T-helper 17 cell (primary cell): ENCODE data around the gene SLC7A14. TPM values are rescaled to one million over a fixed set of nuclear protein-coding genes. Genes with fewer than 3 reads are reported as not detected.
"Not testable (repeated sequence)": the region's sequence is repeated elsewhere in the genome, so short reads cannot be mapped to it uniquely, and the experiment has no call there.

Source experiments
- ATAC-seq: fragments of 150-1000 bp; cut with Tn5 transposase; 2 replicates; pipeline ENCODE4 v1.10.0; 2021; ENCODE audit warnings: mild to moderate bottlenecking, moderate library complexity
- DNase-seq, 3 donors: peaks; one replicate each; pipeline versions ENCODE4 v3.0.0 to v3.0.0-alpha.2; 2020 to 2021
- H3K9me3 ChIP-seq: one replicate; pipeline ENCODE4 v1.7.0; 2013; ENCODE audit warnings: low read length, mild to moderate bottlenecking; ENCODE audit not compliant: control insufficient read depth, poor library complexity, severe bottlenecking
- H3K27ac Mint-ChIP-seq: one replicate; pipeline ENCODE4 v1.8.0; 2022; ENCODE audit warnings: mild to moderate bottlenecking, moderate library complexity, mixed read lengths
- H3K27me3 Mint-ChIP-seq: one replicate; pipeline ENCODE4 v1.8.0; 2022; ENCODE audit warnings: mixed read lengths
- H3K36me3 Mint-ChIP-seq: one replicate; pipeline ENCODE4 v1.8.0; 2022; ENCODE audit warnings: low read depth, mixed read lengths
- H3K4me1 Mint-ChIP-seq: one replicate; pipeline ENCODE4 v1.8.0; 2022; ENCODE audit warnings: mild to moderate bottlenecking, mixed read lengths
- H3K4me3 Mint-ChIP-seq: one replicate; pipeline ENCODE4 v1.8.0; 2022; ENCODE audit warnings: mild to moderate bottlenecking, moderate library complexity, mixed read lengths
- total RNA-seq, 4 donors: library from RNA in 2 of 4; stranded (reverse) in 2 of 4; gene quantifications; one replicate each; pipeline ENCODE4 v1.2.3 and lab custom pipeline; 2022 to 2026

Gene SLC7A14
- total RNA-seq, 2 donors from 2014 or later, result not detected

DNA sequence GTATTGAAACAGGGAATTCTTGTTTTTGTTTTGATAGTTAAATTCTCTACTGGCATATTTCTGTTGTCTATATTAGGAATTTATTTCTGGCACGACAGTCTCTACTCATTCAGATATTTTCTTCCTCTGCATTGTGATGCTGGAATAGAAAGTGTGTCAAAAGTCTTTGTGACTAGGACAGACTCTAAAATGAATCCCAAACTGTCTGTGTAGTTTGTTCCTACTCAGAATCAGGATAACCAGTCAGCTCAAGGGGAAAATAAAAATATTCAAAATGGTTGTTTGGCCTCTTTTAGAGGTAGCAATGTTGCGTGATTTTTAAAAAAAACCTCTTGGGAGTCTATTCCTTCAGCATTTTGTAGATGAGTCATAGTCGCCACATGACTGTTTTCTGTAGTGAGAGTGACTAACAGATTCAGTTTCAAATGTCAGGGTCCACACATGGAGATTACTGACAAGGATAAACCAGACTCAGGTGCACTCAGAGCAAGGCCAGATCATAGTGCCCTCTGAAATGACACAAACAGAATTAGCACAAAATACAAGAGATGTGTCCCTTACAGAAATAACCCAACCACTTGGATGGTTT lies 13.1 kb downstream of the SLC7A14 start:
- no peak overlapping the region for H3K27ac Mint-ChIP-seq
- no peak for ATAC-seq
- H3K4me1 Mint-ChIP-seq, result no peaks in the 10 kb centered on the region
- DNase-seq, result no peak
- H3K27me3 Mint-ChIP-seq, result peaks cover 27% of the 10 kb centered on the region
- no peak overlapping the region for H3K4me3 Mint-ChIP-seq
- H3K9me3 ChIP-seq, result no peaks in the 10 kb centered on the region
- no peaks in the 10 kb centered on the region for H3K36me3 Mint-ChIP-seq

GRCh38 chr3:170567598-170567997 lies 18.3 kb downstream of the SLC7A14 start:
- H3K4me3 Mint-ChIP-seq, H3K36me3 Mint-ChIP-seq, H3K27ac Mint-ChIP-seq, H3K9me3 ChIP-seq, ATAC-seq, DNase-seq, H3K27me3 Mint-ChIP-seq: not testable (repeated sequence)
- peaks cover 12% of the 10 kb centered on the region for H3K4me1 Mint-ChIP-seq

GRCh38 chr3:170566413-170566812 lies 19.5 kb downstream of the SLC7A14 start:
- H3K4me1 Mint-ChIP-seq, result peaks cover 12% of the 10 kb centered on the region
- no peak overlapping the region for H3K27ac Mint-ChIP-seq
- peaks cover 9% of the 10 kb centered on the region for H3K27me3 Mint-ChIP-seq
- no peak overlapping the region for H3K4me3 Mint-ChIP-seq
- H3K36me3 Mint-ChIP-seq, result peaks cover 3% of the 10 kb centered on the region
- DNase-seq, result no peak
- no peaks in the 10 kb centered on the region for H3K9me3 ChIP-seq
- no peak for ATAC-seq

GRCh38 chr3:170565495-170565894 lies 20.4 kb downstream of the SLC7A14 start:
- DNase-seq (no peak), ATAC-seq (no peak)
- Mint-ChIP-seq H3K4me1 (peaks cover 12% of the 10 kb centered on the region), H3K27ac (no peak overlapping the region), H3K4me3 (no peak overlapping the region), H3K36me3 (peaks cover 3% of the 10 kb centered on the region), H3K27me3 (peaks cover 9% of the 10 kb centered on the region)
- H3K9me3 ChIP-seq, result no peaks in the 10 kb centered on the region

DNA sequence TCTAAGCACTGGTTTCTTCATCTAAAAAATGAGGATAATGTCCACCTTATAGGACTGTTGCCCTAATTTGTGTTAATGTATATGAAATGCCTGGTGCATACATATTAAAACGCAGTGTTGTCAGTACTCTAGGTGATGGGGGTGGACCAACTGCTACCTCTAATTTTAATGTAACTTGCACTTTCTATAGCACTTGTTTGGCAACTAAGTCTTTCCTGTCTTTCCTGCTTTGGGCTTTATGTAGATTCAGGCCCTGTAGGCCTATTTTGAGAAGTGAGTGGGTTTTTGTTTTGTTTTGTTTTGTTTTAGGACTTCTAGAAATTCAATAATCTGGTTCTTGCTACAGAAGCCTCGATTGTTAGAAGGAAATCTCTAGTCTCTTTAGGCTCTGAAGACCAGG lies 21.2 kb downstream of the SLC7A14 start:
- peaks cover 14% of the 10 kb centered on the region for H3K27me3 Mint-ChIP-seq
- DNase-seq (no peak), ATAC-seq (no peak)
- H3K4me3 Mint-ChIP-seq, result no peak overlapping the region
- no peak overlapping the region for H3K27ac Mint-ChIP-seq
- no peaks in the 10 kb centered on the region for H3K9me3 ChIP-seq
- H3K4me1 Mint-ChIP-seq, result peaks cover 12% of the 10 kb centered on the region
- H3K36me3 Mint-ChIP-seq, result peaks cover 3% of the 10 kb centered on the region

GRCh38 chr3:170563712-170564423 lies 22.0 kb downstream of the SLC7A14 start:
- peaks cover 16% of the 10 kb centered on the region for H3K27me3 Mint-ChIP-seq
- ATAC-seq (no peak), DNase-seq (no peak)
- H3K4me3 Mint-ChIP-seq, result no peak overlapping the region
- no peak overlapping the region for H3K27ac Mint-ChIP-seq
- H3K9me3 ChIP-seq, result no peaks in the 10 kb centered on the region
- peaks cover 12% of the 10 kb centered on the region for H3K4me1 Mint-ChIP-seq
- H3K36me3 Mint-ChIP-seq, result peaks cover 3% of the 10 kb centered on the region

GRCh38 chr3:170562080-170562479 lies 23.8 kb downstream of the SLC7A14 start:
- Mint-ChIP-seq H3K36me3 (peaks cover 3% of the 10 kb centered on the region), H3K4me3 (no peak overlapping the region), H3K4me1 (peaks cover 12% of the 10 kb centered on the region), H3K27ac (no peak overlapping the region), H3K27me3 (peaks cover 25% of the 10 kb centered on the region)
- ATAC-seq (no peak), DNase-seq (no peak)
- H3K9me3 ChIP-seq, result no peaks in the 10 kb centered on the region

DNA sequence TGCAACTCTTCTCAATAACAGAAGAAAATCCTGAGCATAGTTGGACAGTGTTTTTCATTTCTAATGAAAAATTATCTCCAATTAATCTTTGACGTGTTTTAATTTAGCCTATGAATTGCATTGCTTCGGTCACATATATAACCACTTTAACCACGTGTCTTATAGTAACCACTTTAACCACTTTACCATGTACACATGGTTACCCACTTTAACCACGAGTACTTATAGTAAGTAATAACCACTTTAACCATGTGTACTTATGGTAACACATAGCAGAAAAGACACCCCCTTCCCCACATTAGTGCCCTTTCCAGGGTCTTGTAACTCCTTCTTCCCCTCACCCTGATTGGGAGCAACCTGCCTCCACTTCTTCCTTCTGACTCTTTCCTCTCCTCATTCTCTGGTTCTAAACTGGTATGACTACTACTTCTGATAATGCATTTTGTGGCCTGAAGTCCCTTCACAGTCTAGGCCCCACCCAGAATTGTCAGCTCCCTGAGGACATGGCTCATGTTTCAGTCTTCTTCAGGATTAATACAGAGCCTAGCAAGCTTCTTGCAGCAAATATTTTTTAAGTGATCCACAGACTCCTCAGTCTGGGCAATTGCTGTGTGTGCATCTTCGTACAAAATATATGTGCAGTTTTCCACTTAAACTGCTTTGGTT lies 25.0 kb downstream of the SLC7A14 start:
- peaks cover 28% of the 10 kb centered on the region for H3K27me3 Mint-ChIP-seq
- DNase-seq, result no peak
- no peak overlapping the region for H3K4me3 Mint-ChIP-seq
- no peak for ATAC-seq
- H3K36me3 Mint-ChIP-seq, result no peaks in the 10 kb centered on the region
- no peak overlapping the region for H3K27ac Mint-ChIP-seq
- no peaks in the 10 kb centered on the region for H3K9me3 ChIP-seq
- peaks cover 12% of the 10 kb centered on the region for H3K4me1 Mint-ChIP-seq

DNA sequence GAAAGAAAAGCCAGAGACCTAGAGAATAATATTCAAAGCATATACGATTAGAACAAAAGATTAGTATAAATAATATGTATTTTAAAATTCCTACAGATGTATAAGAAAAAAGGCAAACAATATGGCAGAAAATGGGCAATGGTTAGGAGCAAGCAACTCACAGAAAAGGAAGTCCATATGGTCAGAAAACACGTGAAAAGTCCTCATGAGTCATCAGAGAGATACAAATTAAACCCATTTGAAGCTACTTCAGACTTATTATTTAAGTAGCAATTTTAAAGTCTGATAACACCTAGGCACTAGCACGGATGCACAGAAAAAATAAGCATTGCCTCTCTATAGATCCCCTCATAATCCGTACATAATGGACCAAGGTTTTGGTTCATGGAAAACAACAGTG lies 25.6 kb downstream of the SLC7A14 start:
- no peaks in the 10 kb centered on the region for H3K9me3 ChIP-seq
- DNase-seq, result no peak
- Mint-ChIP-seq H3K36me3 (no peaks in the 10 kb centered on the region), H3K27me3 (peaks cover 28% of the 10 kb centered on the region), H3K4me3 (no peak overlapping the region), H3K27ac (no peak overlapping the region), H3K4me1 (peaks cover 12% of the 10 kb centered on the region)
- ATAC-seq, result no peak

GRCh38 chr3:170558427-170558826 lies 27.4 kb downstream of the SLC7A14 start:
- no peaks in the 10 kb centered on the region for H3K9me3 ChIP-seq
- DNase-seq, result no peak
- H3K27ac Mint-ChIP-seq, result no peak overlapping the region
- no peaks in the 10 kb centered on the region for H3K4me1 Mint-ChIP-seq
- no peak overlapping the region for H3K4me3 Mint-ChIP-seq
- no peaks in the 10 kb centered on the region for H3K36me3 Mint-ChIP-seq
- ATAC-seq, result no peak
- peaks cover 33% of the 10 kb centered on the region for H3K27me3 Mint-ChIP-seq

- H3K9me3 ChIP-seq, result no peaks in the 10 kb centered on the region
- Mint-ChIP-seq H3K27ac (no peak overlapping the region), H3K4me1 (no peaks in the 10 kb centered on the region), H3K36me3 (no peaks in the 10 kb centered on the region), H3K27me3 (peaks cover 50% of the 10 kb centered on the region), H3K4me3 (no peak overlapping the region)
- no peak for DNase-seq
- no peak for ATAC-seq
Measured at GRCh38 chr3:170555329-170555728, 30.5 kb downstream of the SLC7A14 start.

DNA sequence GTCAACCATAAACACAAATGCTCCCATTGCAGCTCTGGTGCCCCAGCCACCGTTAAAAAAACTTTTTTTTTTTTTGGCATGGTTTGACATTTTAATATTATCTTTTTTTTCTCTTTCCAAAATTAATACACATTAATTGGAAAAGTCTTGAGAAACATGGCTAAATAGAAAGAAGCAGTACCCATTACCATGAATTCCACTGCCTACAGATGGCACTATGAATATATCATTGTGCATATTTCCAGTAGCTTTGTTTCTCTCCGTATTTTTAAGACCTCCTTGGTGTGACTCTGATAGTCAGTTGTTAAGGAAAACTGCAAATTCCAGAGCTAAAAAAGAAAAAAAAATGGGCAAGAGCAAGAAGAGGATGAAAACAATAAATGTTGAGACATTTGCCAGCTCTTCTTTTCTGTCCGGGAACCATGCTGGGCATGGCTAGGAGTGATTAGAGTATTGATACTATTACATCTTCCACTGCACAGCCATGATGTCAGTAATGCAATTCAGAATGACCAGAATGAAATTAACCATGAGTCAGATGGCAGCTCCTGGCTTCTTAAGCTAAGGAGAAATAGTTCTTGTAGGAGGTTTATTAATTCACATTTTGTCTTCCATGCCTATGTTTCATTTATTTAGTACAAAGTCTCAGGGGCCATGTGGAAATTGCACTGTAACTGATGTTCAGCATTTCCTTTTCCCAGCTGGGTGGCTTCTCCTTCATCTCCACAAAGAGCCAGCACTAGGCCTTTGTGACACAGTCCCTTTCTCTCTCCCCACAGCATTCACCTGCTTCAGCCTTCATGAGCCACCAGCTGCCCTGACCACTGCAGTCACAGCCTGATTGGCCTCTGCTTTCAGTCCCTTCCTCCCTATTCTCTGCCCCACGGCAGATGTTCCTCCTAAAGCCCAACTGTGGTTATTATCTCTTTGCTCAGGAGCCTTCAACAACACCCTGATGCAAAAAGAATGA lies 31.8 kb downstream of the SLC7A14 start:
- DNase-seq (no peak), ATAC-seq (no peak)
- no peaks in the 10 kb centered on the region for H3K9me3 ChIP-seq
- Mint-ChIP-seq H3K4me3 (no peak overlapping the region), H3K27ac (no peak overlapping the region), H3K4me1 (no peaks in the 10 kb centered on the region), H3K27me3 (peaks cover 53% of the 10 kb centered on the region), H3K36me3 (no peaks in the 10 kb centered on the region)

DNA sequence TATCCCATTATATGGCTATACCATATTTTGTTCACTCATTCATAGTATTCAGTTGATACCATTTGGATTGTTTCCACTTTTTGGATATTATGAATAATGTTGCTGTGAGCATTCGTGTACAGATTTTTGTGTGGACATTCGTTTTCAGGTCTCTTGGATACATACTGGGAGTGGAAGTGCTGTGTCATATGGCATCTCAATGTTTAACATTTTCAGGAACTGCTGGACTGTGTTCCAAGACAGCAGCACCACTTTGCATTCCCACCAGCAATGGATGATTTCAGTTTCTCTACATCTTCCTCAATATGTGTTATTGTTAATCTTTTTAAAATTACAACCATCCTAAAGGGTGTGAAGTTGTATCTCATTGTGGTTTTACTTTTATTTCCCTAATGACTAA lies 34.6 kb downstream of the SLC7A14 start:
- ATAC-seq (no peak), DNase-seq (no peak)
- H3K27me3 Mint-ChIP-seq, result peaks cover 47% of the 10 kb centered on the region
- no peak overlapping the region for H3K4me3 Mint-ChIP-seq
- no peak overlapping the region for H3K27ac Mint-ChIP-seq
- no peaks in the 10 kb centered on the region for H3K36me3 Mint-ChIP-seq
- no peaks in the 10 kb centered on the region for H3K9me3 ChIP-seq
- H3K4me1 Mint-ChIP-seq, result no peaks in the 10 kb centered on the region
